GM12878 (cell line): ENCODE results near the gene RASAL2. TPM values are rescaled to one million over a fixed set of nuclear protein-coding genes. Genes with fewer than 3 reads are reported as not detected.

Experiments used
- ATAC-seq: fragments of 200-7000 bp; cut with Tn5 transposase; 3 replicates; pipeline ENCODE4 v1.9.1; 2020; ENCODE audit warnings: mild to moderate bottlenecking, moderate library complexity
- BruUV-seq: library from RNA; stranded (reverse); fragments of 400-500 nt; replicated peaks from 2 replicates; lab custom pipeline; 2021; lab: Mats Ljungman, UMichigan
- CTCF ChIA-PET: fragments of 300-600 bp; sonication (Branson Sonifier 250); formaldehyde crosslinking; extraction: SDS; loops from one replicate; lab custom pipeline; 2021; ENCODE audit warnings: inconsistent platforms; lab: Yijun Ruan, JAX
- POLR2A ChIA-PET: fragments of 350-600 bp; formaldehyde crosslinking; extraction: SDS; loops from one replicate; lab custom pipeline; 2021; ENCODE audit warnings: inconsistent platforms; lab: Charles Lee
- RAD21 ChIA-PET: fragments of 300-600 bp; sonication (Branson Sonifier 250); formaldehyde crosslinking; loops from one replicate; lab custom pipeline; 2023; ENCODE audit warnings: antibody characterized with exemption; ENCODE audit not compliant: unreplicated experiment; lab: Charles Lee
- SMC1A ChIA-PET: fragments of 300-600 bp; sonication (Branson Sonifier 250); formaldehyde crosslinking; loops from one replicate; lab custom pipeline; 2023; ENCODE audit not compliant: unreplicated experiment, uncharacterized antibody; lab: Charles Lee
- DNase-seq: peaks from one replicate; pipeline ENCODE4 v3.0.0-alpha.2; 2011; ENCODE audit warnings: low read depth, low spot score
- FAIRE-seq: peaks from 3 replicates; lab custom pipeline; 2011; peaks lifted over from hg19 to GRCh38; lab: Jason Lieb, UNC
- H2AFZ ChIP-seq: 2 replicates; pipeline ENCODE4 v1.6.0; 2011; ENCODE audit warnings: low read depth, low read length, control low read depth; ENCODE audit not compliant: control insufficient read depth
- H3K27ac ChIP-seq: 2 replicates; pipeline ENCODE4 v1.5.1; 2011; ENCODE audit warnings: control low read depth; ENCODE audit not compliant: control insufficient read depth, insufficient read depth
- H3K27me3 ChIP-seq, 2 experiments: replicated peaks in 1 of 2; 2 replicates each; pipeline versions ENCODE4 v1.6.0 to v1.6.1; 2011; ENCODE audit warnings: low read length in 1 of 2; ENCODE audit not compliant: control insufficient read depth in 2 of 2, insufficient read depth in 2 of 2
- H3K36me3 ChIP-seq, 2 experiments: 2 replicates each; pipeline ENCODE4 v1.5.1; 2011; ENCODE audit warnings: low read length in 1 of 2; ENCODE audit not compliant: control insufficient read depth in 2 of 2, insufficient read depth in 2 of 2
- H3K4me1 ChIP-seq: 2 replicates; pipeline ENCODE4 v1.6.1; 2011; ENCODE audit warnings: mild to moderate bottlenecking, low read length, moderate library complexity, mixed read lengths; ENCODE audit not compliant: control insufficient read depth, insufficient read depth
- H3K4me2 ChIP-seq: 2 replicates; pipeline ENCODE4 v1.6.0; 2011; ENCODE audit warnings: control low read depth; ENCODE audit not compliant: control insufficient read depth, insufficient read depth
- H3K4me3 ChIP-seq: fragments of 200-600 bp; sonication (generic); 2 replicates; pipeline ENCODE4 v1.5.1; 2016
- H3K79me2 ChIP-seq: 2 replicates; pipeline ENCODE4 v1.6.0; 2011; ENCODE audit warnings: low read length; ENCODE audit not compliant: control insufficient read depth, insufficient read depth
- H3K9ac ChIP-seq: 2 replicates; pipeline ENCODE4 v1.8.0; 2011; ENCODE audit warnings: low read length, control low read depth, mixed read lengths; ENCODE audit not compliant: control insufficient read depth, insufficient read depth
- H3K9me3 ChIP-seq: replicated peaks from 3 replicates; pipeline ENCODE4 v1.5.1; 2011; ENCODE audit warnings: mild to moderate bottlenecking, low read length; ENCODE audit not compliant: control insufficient read depth, insufficient read depth
- H4K20me1 ChIP-seq: 2 replicates; pipeline ENCODE4 v1.6.0; 2011; ENCODE audit not compliant: control insufficient read depth, insufficient read depth
- BHLHE40 ChIP-seq, 2 experiments: fragments of 450-650 bp in 1 of 2; IDR thresholded peaks; 2 replicates each; pipeline ENCODE4 v1.6.1; 2011 to 2017; ENCODE audit warnings: low read depth in 2 of 2, borderline replicate concordance in 1 of 2, improper control_type of control experiment in 1 of 2, low read length in 1 of 2, mild to moderate bottlenecking in 1 of 2
- CBX3 ChIP-seq: fragments of 200-600 bp; sonication (generic); IDR thresholded peaks from 2 replicates; pipeline ENCODE4 v1.6.1; 2016; ENCODE audit warnings: low read depth, borderline replicate concordance
- CEBPZ ChIP-seq: fragments of 150-350 bp; IDR thresholded peaks from 2 replicates; pipeline ENCODE4 v1.6.1; 2016; ENCODE audit warnings: low read depth, low read length
- EED ChIP-seq: sonication (generic); IDR thresholded peaks from 2 replicates; pipeline ENCODE4 v1.6.1; 2016; ENCODE audit warnings: antibody characterized with exemption, low read depth
- ETV6 ChIP-seq, 2 experiments: fragments of 450-650 bp in 1 of 2; IDR thresholded peaks in 1 of 2; conservative IDR thresholded peaks in 1 of 2; 2 replicates each; pipeline ENCODE4 v1.6.1; 2014; ENCODE audit warnings: antibody characterized with exemption in 1 of 2, borderline replicate concordance in 1 of 2, low read depth in 1 of 2, mild to moderate bottlenecking in 1 of 2, moderate library complexity in 1 of 2
- KDM1A ChIP-seq: fragments of 200-600 bp; sonication (generic); IDR thresholded peaks from 2 replicates; pipeline ENCODE4 v1.6.1; 2016; ENCODE audit warnings: borderline replicate concordance
- NFXL1 ChIP-seq: fragments of 450-650 bp; IDR thresholded peaks from 2 replicates; pipeline ENCODE4 v1.6.1; 2017; ENCODE audit warnings: antibody characterized with exemption, mild to moderate bottlenecking, borderline replicate concordance
- PML ChIP-seq: IDR thresholded peaks from 2 replicates; pipeline ENCODE4 v1.6.1; 2012; ENCODE audit warnings: low read length, inconsistent platforms
- POLR2AphosphoS2 ChIP-seq: IDR thresholded peaks from 2 replicates; pipeline ENCODE4 v1.6.1; 2011; ENCODE audit warnings: low read depth, mild to moderate bottlenecking, low read length, improper control_type of control experiment, moderate library complexity
- POLR2AphosphoS5 ChIP-seq: IDR thresholded peaks from 2 replicates; pipeline ENCODE4 v1.6.1; 2011; ENCODE audit warnings: mild to moderate bottlenecking, low read length, inconsistent platforms
- RB1 ChIP-seq: fragments of 450-650 bp; formaldehyde crosslinking; IDR thresholded peaks from 2 replicates; pipeline ENCODE4 v1.6.1; 2017; ENCODE audit warnings: mild to moderate bottlenecking, borderline replicate concordance
- SMARCA5 ChIP-seq: fragments of 450-650 bp; IDR thresholded peaks from 2 replicates; pipeline ENCODE4 v1.6.1; 2017; ENCODE audit warnings: mild to moderate bottlenecking
- ZBTB4 ChIP-seq: fragments of 450-650 bp; formaldehyde crosslinking; IDR thresholded peaks from 2 replicates; pipeline ENCODE4 v1.4.0; 2022; ENCODE audit warnings: mild to moderate bottlenecking, moderate library complexity
- ZNF274 ChIP-seq: IDR thresholded peaks from one replicate; pipeline ENCODE4 v1.8.0; 2011; ENCODE audit not compliant: insufficient read length, insufficient read depth
- WGBS: methylation state at CpG from one replicate; pipeline ENCODE4 v1.1.6; 2016; ENCODE audit warnings: low lambda C conversion rate; ENCODE audit not compliant: insufficient replicate concordance, insufficient coverage; ENCODE audit errors: missing lambda C conversion rate; 5-methylcytosine and 5-hydroxymethylcytosine counted together
- in situ Hi-C: fragments of 300-500 bp; cut with MboI; formaldehyde crosslinking; loops from 9 replicates; pipeline ENCODE4 v1.14.3; 2018; ENCODE audit warnings: mixed read lengths
- intact Hi-C: fragments of 100-400 bp; cut with micrococcal nuclease; formaldehyde crosslinking; loops from one replicate; pipeline ENCODE4 v1.14.2; 2022; ENCODE audit not compliant: unreplicated experiment
- polyA plus RNA-seq, 11 experiments: library from polyadenylated mRNA; depleted of rRNA in 4 of 11; unstranded in 6 of 11; stranded (reverse) in 5 of 11; fragments of >200 nt; fragmentation: Nextera tagmentation in 4 of 11; fragmentation: Illumina TruSeq in 1 of 11; extraction: Ambion mirVana in 4 of 11; extraction: Trizol in 1 of 11; gene quantifications; 1 replicate in 1 of 11; 2 replicates in 10 of 11; pipeline versions ENCODE4 v1.2.1 to v1.2.3, GENCODE V29; 2011 to 2016; ENCODE audit warnings: inconsistent platforms in 2 of 11, missing spikeins in 2 of 11, low read depth in 1 of 11
- total RNA-seq, 4 experiments: library from RNA; depleted of rRNA in 3 of 4; stranded (reverse); fragments of >200 nt in 3 of 4; fragmentation: Illumina TruSeq in 1 of 4; extraction: Trizol in 1 of 4; gene quantifications; 2 replicates each; pipeline versions ENCODE4 v1.2.1 to v1.2.3, GENCODE V29; 2013 to 2021
- TF ChIP-seq, protein P1 (sequence below): fragments of 450-650 bp; IDR thresholded peaks from 2 replicates; pipeline ENCODE4 v1.6.1; 2017; ENCODE audit warnings: mild to moderate bottlenecking

The RASAL2 gene
- total and polyA plus RNA-seq, 10 of the 15 experiments (the other 5 are each of a cell fraction or from before 2014, with no cell fraction given) = 0.02 to 6.9 (median 0.17) TPM; not detected in 1

DNA sequence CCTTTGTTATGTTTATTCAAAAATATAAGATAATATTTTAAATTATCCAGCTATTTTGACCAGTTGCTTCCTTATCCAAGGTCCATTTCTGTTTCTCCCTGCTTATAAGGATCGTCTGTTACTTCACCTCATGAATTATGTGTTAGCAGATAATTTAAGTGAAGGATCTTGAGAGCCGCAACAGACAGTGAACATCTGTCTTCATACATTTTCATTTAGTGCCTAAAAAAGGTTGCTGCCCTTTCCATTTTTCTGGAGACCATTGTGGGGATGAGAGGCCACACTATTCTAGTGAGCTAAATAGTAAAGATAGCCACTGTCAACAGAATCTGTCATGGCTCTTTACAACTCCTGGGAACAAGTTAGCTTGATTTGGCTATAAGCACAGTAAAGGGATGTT lies 248.8 kb downstream of the RASAL2 start:
- no peak for FAIRE-seq
- 47% methylated on average over 2 of the region's 2 CpGs for WGBS
- ChIA-PET SMC1A (interaction anchor here (1.1 to 4.2 kb wide), 2 partner anchors 29 to 31 kb away, joined by 3 to 31 read pairs; no protein-coding TSS in a partner anchor), CTCF (interaction anchor here (3.8 to 6.8 kb wide), 2 partner anchors 31 to 43 kb away, joined by 17 to 50 read pairs; no protein-coding TSS in a partner anchor), RAD21 (interaction anchor here (2.2 kb wide), 1 partner anchor 32 kb away, joined by 10 read pairs; no protein-coding TSS in a partner anchor), POLR2A (no interaction called here)
- no peak for ATAC-seq
- Histone ChIP-seq H4K20me1 (no peaks in the 10 kb centered on the region), H3K4me1 (no peaks in the 10 kb centered on the region), H3K9ac (no peak overlapping the region), H3K9me3 (no peaks in the 10 kb centered on the region), H3K4me2 (no peak overlapping the region), H3K79me2 (no peaks in the 10 kb centered on the region), H3K27me3 (no peaks in the 10 kb centered on the region), H3K36me3 (no peaks in the 10 kb centered on the region), H3K4me3 (no peak overlapping the region), H3K27ac (no peak overlapping the region), H2AFZ (no peak overlapping the region)
- DNase-seq = no peak
- in situ Hi-C loops = no loop called here
- no TSS peak for BruUV-seq
- intact Hi-C loops = no loop called here
- TF ChIP-seq SMARCA5 (no peak), ZNF274 (no peak), POLR2AphosphoS5 (no peak), ETV6 (conservative IDR thresholded peaks at IDR 0.05 in 1 of 2, IDR thresholded peaks at IDR 0.05 in 1 of 2; ENCODE audit: borderline replicate concordance in 1 of 2, low read depth in 1 of 2) (no peak), PML (no peak), BHLHE40 (IDR thresholded peaks at IDR 0.05; ENCODE audit: borderline replicate concordance in 1 of 2, low read depth in 2 of 2, low read length in 1 of 2) (no peak), NFXL1 (no peak), POLR2AphosphoS2 (no peak), KDM1A (no peak), EED (no peak), CBX3 (no peak), RB1 (no peak), ZBTB4 (CRISPR knock-in tag) (no peak), CEBPZ (no peak)
- TF ChIP-seq, protein P1, sequence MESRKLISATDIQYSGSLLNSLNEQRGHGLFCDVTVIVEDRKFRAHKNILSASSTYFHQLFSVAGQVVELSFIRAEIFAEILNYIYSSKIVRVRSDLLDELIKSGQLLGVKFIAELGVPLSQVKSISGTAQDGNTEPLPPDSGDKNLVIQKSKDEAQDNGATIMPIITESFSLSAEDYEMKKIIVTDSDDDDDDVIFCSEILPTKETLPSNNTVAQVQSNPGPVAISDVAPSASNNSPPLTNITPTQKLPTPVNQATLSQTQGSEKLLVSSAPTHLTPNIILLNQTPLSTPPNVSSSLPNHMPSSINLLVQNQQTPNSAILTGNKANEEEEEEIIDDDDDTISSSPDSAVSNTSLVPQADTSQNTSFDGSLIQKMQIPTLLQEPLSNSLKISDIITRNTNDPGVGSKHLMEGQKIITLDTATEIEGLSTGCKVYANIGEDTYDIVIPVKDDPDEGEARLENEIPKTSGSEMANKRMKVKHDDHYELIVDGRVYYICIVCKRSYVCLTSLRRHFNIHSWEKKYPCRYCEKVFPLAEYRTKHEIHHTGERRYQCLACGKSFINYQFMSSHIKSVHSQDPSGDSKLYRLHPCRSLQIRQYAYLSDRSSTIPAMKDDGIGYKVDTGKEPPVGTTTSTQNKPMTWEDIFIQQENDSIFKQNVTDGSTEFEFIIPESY = no peak
- TF ChIP-seq, all 136 proteins: peak for 0
